GM19240 (cell line): ENCODE measurements around the gene TBCD.

ENCODE experiments used
- DNase-seq: peaks from one replicate; pipeline ENCODE4 v3.0.0; 2011; ENCODE audit warnings: low spot score; ENCODE audit not compliant: insufficient read length

The TBCD gene

GRCh38 chr17:82831041-82831817 lies 79.4 kb downstream of the TBCD start:
- no peak for DNase-seq

- no peak for DNase-seq
These were observed 79.9 kb downstream of the TBCD start for GRCh38 chr17:82831818-82832200.

- DNase-seq = no peak
These were observed 80.5 kb downstream of the TBCD start for GRCh38 chr17:82832411-82832810.

- DNase-seq = no peak
These were observed 81.1 kb downstream of the TBCD start for GRCh38 chr17:82832881-82833475.

GRCh38 chr17:82835122-82835521 lies 83.3 kb downstream of the TBCD start:
- no peak for DNase-seq

- DNase-seq = no peak
These were observed 84.1 kb downstream of the TBCD start for GRCh38 chr17:82835766-82836512.

GRCh38 chr17:82836823-82837357 lies 85.0 kb downstream of the TBCD start:
- DNase-seq = no peak

GRCh38 chr17:82837586-82838320 lies 85.9 kb downstream of the TBCD start:
- no peak for DNase-seq

- DNase-seq = no peak
These were observed 86.7 kb downstream of the TBCD start for GRCh38 chr17:82838386-82839063.

GRCh38 chr17:82839617-82840292 lies 87.9 kb downstream of the TBCD start, which contains the start of gene ZNF750:
ZNF750 (minus strand) TSS chr17:82840022; CDS start chr17:82832454, 7,568 bp downstream.
- DNase-seq = no peak

- DNase-seq = no peak
These were observed 88.6 kb downstream of the TBCD start for GRCh38 chr17:82840431-82840831.

- DNase-seq = no peak
These were observed 90.2 kb downstream of the TBCD start for GRCh38 chr17:82841921-82842596.

- DNase-seq = no peak
These were observed 92.2 kb downstream of the TBCD start for GRCh38 chr17:82843904-82844680.

- no peak for DNase-seq
These were observed 92.9 kb downstream of the TBCD start for GRCh38 chr17:82844796-82845162.

- DNase-seq = no peak
These were observed 93.4 kb downstream of the TBCD start for GRCh38 chr17:82845163-82845807.

- no peak for DNase-seq
These were observed 94.3 kb downstream of the TBCD start for GRCh38 chr17:82846061-82846691.

- no peak for DNase-seq
These were observed 96.2 kb downstream of the TBCD start for GRCh38 chr17:82848022-82848592.
